ENCODE data around the gene HEATR5B. TPM values are rescaled to one million over a fixed set of nuclear protein-coding genes. Genes with fewer than 3 reads are reported as not detected.
"Not testable (repeated sequence)": the region's sequence is repeated elsewhere in the genome, so short reads cannot be mapped to it uniquely, and the experiment has no call there.

HEATR5B gene
- polyA plus RNA-seq, 1 experiment: 10.4 TPM

DNA sequence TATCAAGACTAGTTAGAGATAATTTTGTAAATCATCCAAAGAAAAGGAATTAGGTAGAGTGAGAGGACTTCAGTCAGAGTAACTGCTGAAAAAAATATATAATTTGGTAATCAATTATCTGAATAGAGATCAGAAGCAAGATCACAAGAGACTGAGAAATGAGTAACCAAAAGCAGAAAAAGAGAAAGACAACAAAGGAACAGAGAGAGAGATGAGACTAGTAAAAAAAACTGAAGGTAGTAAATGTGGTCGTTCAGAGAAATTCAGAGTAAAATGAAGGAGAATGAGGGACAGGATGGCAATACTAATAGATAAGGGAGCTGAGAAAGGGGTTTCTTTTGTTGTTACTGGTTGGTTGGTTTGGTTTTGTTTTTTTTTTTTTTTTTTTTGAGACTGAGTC lies 134.3 kb downstream of the HEATR5B start:
- ChIA-PET POLR2A (no interaction called here), CTCF (no interaction called here)
- TF ChIP-seq, protein P1, sequence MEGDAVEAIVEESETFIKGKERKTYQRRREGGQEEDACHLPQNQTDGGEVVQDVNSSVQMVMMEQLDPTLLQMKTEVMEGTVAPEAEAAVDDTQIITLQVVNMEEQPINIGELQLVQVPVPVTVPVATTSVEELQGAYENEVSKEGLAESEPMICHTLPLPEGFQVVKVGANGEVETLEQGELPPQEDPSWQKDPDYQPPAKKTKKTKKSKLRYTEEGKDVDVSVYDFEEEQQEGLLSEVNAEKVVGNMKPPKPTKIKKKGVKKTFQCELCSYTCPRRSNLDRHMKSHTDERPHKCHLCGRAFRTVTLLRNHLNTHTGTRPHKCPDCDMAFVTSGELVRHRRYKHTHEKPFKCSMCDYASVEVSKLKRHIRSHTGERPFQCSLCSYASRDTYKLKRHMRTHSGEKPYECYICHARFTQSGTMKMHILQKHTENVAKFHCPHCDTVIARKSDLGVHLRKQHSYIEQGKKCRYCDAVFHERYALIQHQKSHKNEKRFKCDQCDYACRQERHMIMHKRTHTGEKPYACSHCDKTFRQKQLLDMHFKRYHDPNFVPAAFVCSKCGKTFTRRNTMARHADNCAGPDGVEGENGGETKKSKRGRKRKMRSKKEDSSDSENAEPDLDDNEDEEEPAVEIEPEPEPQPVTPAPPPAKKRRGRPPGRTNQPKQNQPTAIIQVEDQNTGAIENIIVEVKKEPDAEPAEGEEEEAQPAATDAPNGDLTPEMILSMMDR (IDR thresholded peaks at IDR 0.05; ENCODE audit: insufficient read depth, low read depth, low read length): no peak
- no peak overlapping the region for H3K4me3 ChIP-seq (ENCODE audit: low read depth, low read length)
- no peaks in the 10 kb centered on the region for H3K36me3 ChIP-seq (ENCODE audit: control insufficient read depth, insufficient read depth, low read length)
- no peak for DNase-seq (ENCODE audit: low read depth)
- H3K27me3 ChIP-seq (ENCODE audit: control insufficient read depth, insufficient read depth, low read length): no peaks in the 10 kb centered on the region

GRCh38 chr2:36945240-36945639 lies 138.9 kb downstream of the HEATR5B start:
- DNase-seq (ENCODE audit: low read depth); CTCF ChIA-PET; POLR2A ChIA-PET: not testable (repeated sequence)

GRCh38 chr2:36941867-36942266 lies 142.3 kb downstream of the HEATR5B start:
- Histone ChIP-seq H3K4me3 (ENCODE audit: low read depth, low read length) (no peak overlapping the region), H3K27me3 (ENCODE audit: control insufficient read depth, insufficient read depth, low read length) (no peaks in the 10 kb centered on the region), H3K36me3 (ENCODE audit: control insufficient read depth, insufficient read depth, low read length) (no peaks in the 10 kb centered on the region)
- TF ChIP-seq, protein P1 (IDR thresholded peaks at IDR 0.05; ENCODE audit: insufficient read depth, low read depth, low read length): no peak
- DNase-seq (ENCODE audit: low read depth): no peak
- ChIA-PET POLR2A (no interaction called here), CTCF (interaction anchor here (1.6 kb wide), 1 partner anchor 11 kb away, joined by 5 read pairs; no protein-coding TSS in a partner anchor)

More at GRCh38 chr2:36945240-36945639, 138.9 kb downstream of the HEATR5B start:
- not testable (repeated sequence) for H3K27me3 ChIP-seq (ENCODE audit: control insufficient read depth, insufficient read depth, low read length); H3K36me3 ChIP-seq (ENCODE audit: control insufficient read depth, insufficient read depth, low read length); H3K4me3 ChIP-seq (ENCODE audit: low read depth, low read length)

- H3K4me3 ChIP-seq (ENCODE audit: low read depth, low read length); DNase-seq (ENCODE audit: low read depth); H3K36me3 ChIP-seq (ENCODE audit: control insufficient read depth, insufficient read depth, low read length); H3K27me3 ChIP-seq (ENCODE audit: control insufficient read depth, insufficient read depth, low read length); POLR2A ChIA-PET: not testable (repeated sequence)
- CTCF ChIA-PET: interaction anchor here (0.7 kb wide), 1 partner anchor 17 kb away, joined by 3 read pairs; no protein-coding TSS in a partner anchor
Observed at GRCh38 chr2:36936526-36936925, 147.6 kb downstream of the HEATR5B start.

DNA sequence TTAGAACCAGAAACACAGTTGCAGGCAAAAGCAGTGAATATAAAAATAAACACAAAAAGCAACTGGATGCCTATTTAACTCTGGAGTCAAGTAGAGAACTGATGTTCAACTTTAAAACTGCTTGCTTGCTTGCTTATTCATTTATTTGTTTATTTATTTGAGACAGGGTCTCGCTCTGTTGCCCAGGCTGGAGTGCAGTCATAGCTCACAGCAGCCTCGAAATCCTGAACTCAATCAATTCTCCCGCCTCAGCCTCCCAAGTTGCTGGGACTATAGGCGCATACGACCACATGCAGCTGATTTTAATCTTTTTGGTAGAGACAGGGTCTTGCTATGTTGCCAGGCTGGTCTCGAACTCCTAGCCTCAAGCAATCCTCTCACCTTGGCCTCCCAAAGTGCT lies 152.5 kb downstream of the HEATR5B start:
- H3K4me3 ChIP-seq (ENCODE audit: low read depth, low read length); H3K27me3 ChIP-seq (ENCODE audit: control insufficient read depth, insufficient read depth, low read length); POLR2A ChIA-PET; H3K36me3 ChIP-seq (ENCODE audit: control insufficient read depth, insufficient read depth, low read length); DNase-seq (ENCODE audit: low read depth): not testable (repeated sequence)
- CTCF ChIA-PET: interaction anchor here (1.1 kb wide), 1 partner anchor 10 kb away, joined by 5 read pairs; no protein-coding TSS in a partner anchor

Other genes starting within 250 kb of the HEATR5B start
- 8.5 and 18.0 TPM in 2 replicates for gene STRN, start 117.8 kb downstream of the HEATR5B start, polyA plus RNA-seq (2011; rRNA removed)
- 2.0 and 4.0 TPM in 2 replicates for gene GPATCH11, start 146 bp upstream of the HEATR5B start, polyA plus RNA-seq (2011; rRNA removed)
- gene EIF2AK2, start 72.6 kb upstream of the HEATR5B start, polyA plus RNA-seq (2011; rRNA removed): 9.3 and 18.6 TPM in 2 replicates
- gene SULT6B1, start 104.3 kb upstream of the HEATR5B start, polyA plus RNA-seq (2011; rRNA removed): not detected in 2 replicates
- 24.6 and 40.0 TPM in 2 replicates for gene CEBPZOS, start 112.1 kb upstream of the HEATR5B start, polyA plus RNA-seq (2011; rRNA removed)
- 3.7 and 9.0 TPM in 2 replicates for gene CEBPZ, start 147.2 kb upstream of the HEATR5B start, polyA plus RNA-seq (2011; rRNA removed)
- gene NDUFAF7, start 147.3 kb upstream of the HEATR5B start, polyA plus RNA-seq (2011; rRNA removed): 9.5 and 17.3 TPM in 2 replicates
- 12.7 and 21.9 TPM in 2 replicates for gene PRKD3, start 240.5 kb upstream of the HEATR5B start, polyA plus RNA-seq (2011; rRNA removed)